Right lobe of liver (tissue), 6 donors: Measurements from ENCODE around the gene CTSE. TPM values are rescaled to one million over a fixed set of nuclear protein-coding genes. Genes with fewer than 3 reads are reported as not detected.
A peak's percentile ranks its signal among the peaks of the same experiment; 100 is the strongest.

Source experiments
- ATAC-seq, 4 donors: fragments of 200-7000 bp; cut with Tn5 transposase; one replicate each; pipeline ENCODE4 v1.9.1; 2020; ENCODE audit warnings: mild to moderate bottlenecking in 4 of 4, moderate library complexity in 4 of 4
- DNase-seq, 3 donors: peaks; one replicate each; pipeline ENCODE4 v3.0.0-alpha.2; 2020
- H3K27ac ChIP-seq, 3 donors: fragments of 200-600 bp; one replicate each; pipeline ENCODE4 v1.8.0; 2022
- H3K27me3 ChIP-seq, 2 donors: fragments of 200-600 bp; one replicate each; pipeline ENCODE4 v1.8.0; 2022
- H3K36me3 ChIP-seq, 4 donors: fragments of 200-600 bp; sonication (generic) in 1 of 4; one replicate each; pipeline versions ENCODE4 v1.5.1 to v1.8.0; 2017 to 2022; ENCODE audit warnings: control low read depth in 1 of 4
- H3K4me1 ChIP-seq, 4 donors: fragments of 200-600 bp; sonication (generic) in 1 of 4; one replicate each; pipeline versions ENCODE4 v1.5.1 to v1.8.0; 2017 to 2022; ENCODE audit warnings: control low read depth in 1 of 4
- H3K4me3 ChIP-seq, 3 donors: fragments of 200-600 bp; one replicate each; pipeline ENCODE4 v1.8.0; 2022
- H3K9me3 ChIP-seq, 4 donors: fragments of 200-600 bp; sonication (generic) in 1 of 4; one replicate each; pipeline versions ENCODE4 v1.5.1 to v1.8.0; 2017 to 2022; ENCODE audit warnings: control low read depth in 1 of 4
- CTCF ChIP-seq, 4 donors: fragments of 200-600 bp in 3 of 4; fragments of 450-650 bp in 1 of 4; IDR thresholded peaks; one replicate each; pipeline versions ENCODE4 v1.5.1 to v1.8.0; 2016 to 2022; ENCODE audit warnings: antibody characterized with exemption in 4 of 4, mild to moderate bottlenecking in 2 of 4
- POLR2A ChIP-seq: fragments of 450-650 bp; IDR thresholded peaks from one replicate; pipeline ENCODE4 v1.6.1; 2017; ENCODE audit warnings: antibody characterized with exemption, mild to moderate bottlenecking
- WGBS: methylation state at CpG from one replicate; pipeline ENCODE4 v1.1.6; 2018; ENCODE audit warnings: low coverage, low lambda C conversion rate; ENCODE audit not compliant: insufficient coverage; ENCODE audit errors: missing lambda C conversion rate; 5-methylcytosine and 5-hydroxymethylcytosine counted together
- intact Hi-C, 2 donors: fragments of 100-400 bp; cut with DNase I; formaldehyde crosslinking; loops; one replicate each; pipeline versions ENCODE4 v1.11.2 to v1.14.1; 2022
- total RNA-seq, 6 experiments: library from RNA; depleted of rRNA in 2 of 6; stranded (reverse); fragments of >200 nt in 2 of 6; fragmentation: NEBNext Ultra II Directional in 3 of 6; extraction: Animal tissue kit (Norgen Biotek cat#: 25700) in 3 of 6; gene quantifications; one replicate each; pipeline versions ENCODE4 v1.1.0 to v1.2.4, GENCODE V29; 2016 to 2023
- donor health status: DM: no; HTN: yes; CAD: no.
- donor health status: DM: no; HTN: no; CAD: no.
- donor health status: DM: no; HTN: no; CAD: no.
- donor health status: DM: no; HTN: yes; CAD: no.
- donor health status: DM: no; HTN: yes; CAD: no.

CTSE gene
- total RNA-seq, 6 experiments from 2014 or later: 0.11 to 0.22 TPM; not detected in 4

GRCh38 chr1:205979301-205979700 lies 44.4 kb downstream of the CTSE start:
- Histone ChIP-seq H3K27ac (no peak overlapping the region), H3K27me3 (no peaks in the 10 kb centered on the region), H3K4me3 (no peak overlapping the region), H3K4me1 (peaks cover 0 to 8% (median 0%) of the 10 kb centered on the region in 4 donors), H3K36me3 (no peaks in the 10 kb centered on the region), H3K9me3 (no peaks in the 10 kb centered on the region)
- ATAC-seq (no peak), DNase-seq (no peak)
- TF ChIP-seq CTCF (IDR thresholded peaks at IDR 0.05): no peak
- TF ChIP-seq POLR2A: no peak
- intact Hi-C loops: loop anchor here (2.0 to 5.0 kb wide), 3 partner anchors 52 to 182 kb away; no protein-coding TSS in a partner anchor
- 81% methylated on average over 4 of the region's 6 CpGs for WGBS

DNA sequence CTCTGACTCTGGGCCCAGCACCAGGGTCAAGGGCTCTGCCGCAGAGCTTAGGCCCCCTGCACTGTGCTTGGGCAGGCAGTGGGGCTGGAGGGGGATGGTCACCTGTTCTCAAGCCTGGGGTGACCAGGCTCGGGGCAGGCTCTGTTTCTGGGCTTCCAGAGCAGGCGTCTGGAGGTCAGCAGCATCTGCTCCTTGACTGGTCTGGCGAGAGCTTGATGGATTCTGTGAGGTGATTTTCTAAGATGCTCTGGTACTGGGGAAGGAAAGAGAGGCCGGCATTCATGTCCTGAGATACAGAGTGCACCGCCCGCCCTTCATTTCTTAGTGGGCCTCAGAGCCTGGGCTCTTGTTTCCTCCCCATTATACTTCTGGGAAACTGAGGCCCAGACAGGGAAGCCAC lies 45.0 kb downstream of the CTSE start:
- ATAC-seq (no peak), DNase-seq (no peak)
- intact Hi-C loops: loop anchor here (2.0 to 5.0 kb wide), 3 partner anchors 51 to 181 kb away; no protein-coding TSS in a partner anchor
- peaks cover 0 to 2% (median 0%) of the 10 kb centered on the region in 4 donors for H3K4me1 ChIP-seq
- TF ChIP-seq CTCF (IDR thresholded peaks at IDR 0.05): no peak
- TF ChIP-seq POLR2A: no peak
- H3K27ac ChIP-seq: no peak overlapping the region
- H3K36me3 ChIP-seq: no peaks in the 10 kb centered on the region
- WGBS: 50% methylated on average over 1 of the region's 7 CpGs
- no peaks in the 10 kb centered on the region for H3K9me3 ChIP-seq
- H3K4me3 ChIP-seq: no peak overlapping the region
- no peaks in the 10 kb centered on the region for H3K27me3 ChIP-seq

GRCh38 chr1:205977402-205978014 lies 46.2 kb downstream of the CTSE start:
- peak; percentile 77 to 84 (median 79) for DNase-seq
- H3K4me3 ChIP-seq: no peak overlapping the region
- intact Hi-C loops: loop anchor here (2.0 to 5.0 kb wide), 3 partner anchors 50 to 180 kb away; no protein-coding TSS in a partner anchor
- H3K27me3 ChIP-seq: no peaks in the 10 kb centered on the region
- 88% methylated on average over 2 of the region's 2 CpGs for WGBS
- no peaks in the 10 kb centered on the region for H3K4me1 ChIP-seq
- H3K27ac ChIP-seq: no peak overlapping the region
- ATAC-seq: peak; percentile 87 to 95 (median 92)
- TF ChIP-seq POLR2A: no peak
- peak; percentile 92 to 97 (median 96) for TF ChIP-seq CTCF (IDR thresholded peaks at IDR 0.05)
- no peaks in the 10 kb centered on the region for H3K36me3 ChIP-seq
- H3K9me3 ChIP-seq: no peaks in the 10 kb centered on the region

GRCh38 chr1:205976708-205977401 lies 46.8 kb downstream of the CTSE start:
- no peak overlapping the region for H3K27ac ChIP-seq

More at GRCh38 chr1:205976708-205977401, 46.8 kb downstream of the CTSE start:
- H3K27me3 ChIP-seq: no peaks in the 10 kb centered on the region
- peak in 1 of 3 donors; percentile 40 for DNase-seq
- H3K4me3 ChIP-seq: no peak overlapping the region
- no peaks in the 10 kb centered on the region for H3K36me3 ChIP-seq
- 44% methylated on average over 6 of the region's 8 CpGs for WGBS
- intact Hi-C loops: loop anchor here (5.0 kb wide), 2 partner anchors 50 to 180 kb away; no protein-coding TSS in a partner anchor
- H3K4me1 ChIP-seq: no peaks in the 10 kb centered on the region
- peak in 1 of 4 donors; percentile 17 for ATAC-seq
- no peaks in the 10 kb centered on the region for H3K9me3 ChIP-seq
- TF ChIP-seq CTCF (IDR thresholded peaks at IDR 0.05) (no peak), POLR2A (no peak)
